ENCODE measurements around the gene ACP1. TPM values are rescaled to one million over a fixed set of nuclear protein-coding genes. Genes with fewer than 3 reads are reported as not detected.

The ACP1 gene
- total RNA-seq, 1 donor from 2014 or later, result 68.4 TPM

- no peak for ATAC-seq
- DNase-seq, result no peak
- no peak for TF ChIP-seq CTCF (IDR thresholded peaks at IDR 0.05)
- Histone ChIP-seq H3K9me3 (no peaks in the 10 kb centered on the region), H3K36me3 (no peaks in the 10 kb centered on the region), H3K27ac (no peak overlapping the region), H3K4me3 (no peak overlapping the region), H3K4me1 (peaks cover 21% of the 10 kb centered on the region), H3K27me3 (no peaks in the 10 kb centered on the region)
- intact Hi-C loops (cut with DNase I), result no loop called here
These were observed 4.1 kb upstream of the ACP1 start for GRCh38 chr2:260507-261161.

- Histone ChIP-seq H3K4me3 (peak overlapping the region; percentile 20), H3K36me3 (no peaks in the 10 kb centered on the region), H3K9me3 (no peaks in the 10 kb centered on the region), H3K27ac (peak overlapping the region; percentile 83), H3K4me1 (peaks cover 36% of the 10 kb centered on the region), H3K27me3 (no peaks in the 10 kb centered on the region)
- TF ChIP-seq CTCF (IDR thresholded peaks at IDR 0.05), result no peak
- no peak for DNase-seq
- ATAC-seq, result no peak
- intact Hi-C loops (cut with DNase I), result no loop called here
These were observed 2.6 kb upstream of the ACP1 start for GRCh38 chr2:262117-262516.

GRCh38 chr2:263022-263738 is 1.6 kb upstream of the ACP1 start:
- no peaks in the 10 kb centered on the region for H3K27me3 ChIP-seq
- H3K4me1 ChIP-seq, result peaks cover 37% of the 10 kb centered on the region
- TF ChIP-seq CTCF (IDR thresholded peaks at IDR 0.05), result no peak
- ATAC-seq (no peak), DNase-seq (peak; percentile 60)
- H3K36me3 ChIP-seq, result no peaks in the 10 kb centered on the region
- peak overlapping the region; percentile 82 for H3K4me3 ChIP-seq
- H3K27ac ChIP-seq, result peak overlapping the region; percentile 83
- intact Hi-C loops (cut with DNase I), result no loop called here
- no peaks in the 10 kb centered on the region for H3K9me3 ChIP-seq

- intact Hi-C loops (cut with DNase I), result no loop called here
- Histone ChIP-seq H3K4me3 (peak within 1 kb of the TSS; percentile 82), H3K4me1 (peaks cover 37% of the 10 kb centered on the region), H3K27me3 (no peaks in the 10 kb centered on the region), H3K27ac (peak within 1 kb of the TSS; percentile 85), H3K36me3 (no peaks in the 10 kb centered on the region), H3K9me3 (no peaks in the 10 kb centered on the region)
- ATAC-seq (peak; percentile 74), DNase-seq (peak; percentile 90)
- no peak for TF ChIP-seq CTCF (IDR thresholded peaks at IDR 0.05)
These were observed 814 bp upstream of the ACP1 start, which contains the start of gene SH3YL1 for GRCh38 chr2:263774-264492. Gene SH3YL1 (minus strand): TSS chr2:264032. CDS start chr2:263984, 48 bp downstream.

GRCh38 chr2:268323-268722 is 3.6 kb downstream of the ACP1 start:
- ATAC-seq, result no peak
- Histone ChIP-seq H3K27ac (no peak overlapping the region), H3K4me3 (no peak overlapping the region), H3K9me3 (no peaks in the 10 kb centered on the region), H3K36me3 (peaks cover 15% of the 10 kb centered on the region), H3K4me1 (peaks cover 24% of the 10 kb centered on the region), H3K27me3 (no peaks in the 10 kb centered on the region)
- DNase-seq, result no peak
- intact Hi-C loops (cut with DNase I), result no loop called here
- no peak for TF ChIP-seq CTCF (IDR thresholded peaks at IDR 0.05)
